ENCODE data around the gene EHD1.

GRCh38 chr11:64913171-64913727 is 34.8 kb upstream of the EHD1 start:
- TF ChIP-seq POLR2A (IDR thresholded peaks at IDR 0.05) (no peak), CTCF (IDR thresholded peaks at IDR 0.05 in 8 of 11, conservative IDR thresholded peaks at IDR 0.05 in 3 of 11) (no peak), POLR2AphosphoS5 (IDR thresholded peaks at IDR 0.05) (no peak)
